ENCODE data around the gene NUDT21.
"Not testable (repeated sequence)": the region's sequence is repeated elsewhere in the genome, so short reads cannot be mapped to it uniquely, and the experiment has no call there.

Gene NUDT21

DNA sequence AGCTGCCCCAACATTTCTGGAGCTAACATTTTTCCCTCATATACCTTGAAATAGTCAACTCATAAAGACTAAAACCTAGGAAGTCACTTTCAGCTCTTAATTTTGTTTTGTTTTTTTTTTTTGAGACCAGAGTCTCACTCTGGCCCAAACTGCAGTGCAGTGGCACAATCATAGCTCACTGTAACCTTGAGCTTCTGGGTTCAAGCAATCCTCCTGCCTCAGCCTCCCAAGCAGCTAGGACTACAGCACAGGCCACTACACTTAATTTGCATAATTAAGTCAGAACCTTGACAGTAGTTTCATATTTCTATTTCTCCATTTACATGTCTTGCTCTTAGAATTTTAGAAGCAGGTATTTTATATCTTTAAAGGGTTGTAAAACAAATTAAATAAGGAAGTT, 30.5 kb downstream of the NUDT21 start:
- in situ Hi-C loops (cut with MboI; ENCODE audit: low sequenced_read_pairs), result no loop called here

DNA sequence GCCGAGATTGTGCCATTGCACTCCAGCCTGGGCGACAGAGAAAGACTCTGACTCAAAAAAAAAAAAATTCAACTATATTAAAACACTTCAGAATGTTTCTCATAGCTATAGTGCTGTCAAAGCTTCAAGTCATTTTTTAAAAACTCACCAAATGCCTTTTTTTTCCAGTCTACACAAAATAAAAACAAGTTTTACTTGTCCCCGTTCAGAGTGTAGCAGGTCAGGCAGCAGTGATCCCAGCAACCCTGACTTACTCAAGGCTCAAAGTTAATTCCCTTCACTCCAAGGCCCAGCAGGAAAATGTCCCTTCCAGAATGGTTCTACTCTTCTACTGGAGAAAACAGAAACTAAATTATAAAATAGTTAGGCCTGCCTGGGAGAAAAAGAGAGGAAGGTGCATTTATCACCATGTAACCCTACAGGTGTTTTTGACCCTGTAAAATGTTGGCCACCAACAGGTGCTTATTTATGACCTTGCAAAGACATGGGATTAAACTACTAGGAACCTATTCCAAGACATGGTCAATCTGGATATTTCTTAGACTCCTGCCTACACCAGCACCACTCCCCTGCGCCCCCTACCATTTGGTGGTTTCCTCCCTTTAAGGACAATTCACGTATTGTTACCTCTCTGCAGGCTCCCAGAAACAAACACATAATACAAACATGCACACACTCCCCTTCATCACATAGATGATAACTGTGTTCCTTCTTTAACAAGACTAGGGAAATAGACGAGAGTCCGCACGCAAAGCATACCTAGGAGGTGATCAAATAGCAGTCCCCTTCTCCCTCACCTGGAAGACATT, 31.2 kb downstream of the NUDT21 start:
- in situ Hi-C loops (cut with MboI; ENCODE audit: low sequenced_read_pairs), result no loop called here

DNA sequence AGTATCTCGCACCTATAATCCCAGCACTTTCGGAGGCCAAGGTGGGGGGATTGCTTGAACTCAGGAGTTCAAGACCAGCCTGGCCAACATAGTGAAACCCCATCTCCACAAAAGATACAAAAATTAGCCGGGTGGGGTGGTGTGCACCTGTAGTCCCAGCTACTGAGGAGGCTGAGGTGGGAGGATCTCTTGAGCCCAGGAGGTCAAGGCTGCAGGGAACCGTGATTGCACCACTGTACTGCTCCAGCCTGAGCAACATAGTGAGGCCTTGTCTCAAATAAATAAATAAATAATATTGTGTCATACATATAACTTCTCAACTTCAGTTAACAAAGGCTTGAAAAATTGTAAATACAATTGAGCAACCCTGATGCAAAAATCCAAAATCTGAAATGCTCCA, 34.0 kb downstream of the NUDT21 start:
- in situ Hi-C loops (cut with MboI; ENCODE audit: low sequenced_read_pairs), result no loop called here

DNA sequence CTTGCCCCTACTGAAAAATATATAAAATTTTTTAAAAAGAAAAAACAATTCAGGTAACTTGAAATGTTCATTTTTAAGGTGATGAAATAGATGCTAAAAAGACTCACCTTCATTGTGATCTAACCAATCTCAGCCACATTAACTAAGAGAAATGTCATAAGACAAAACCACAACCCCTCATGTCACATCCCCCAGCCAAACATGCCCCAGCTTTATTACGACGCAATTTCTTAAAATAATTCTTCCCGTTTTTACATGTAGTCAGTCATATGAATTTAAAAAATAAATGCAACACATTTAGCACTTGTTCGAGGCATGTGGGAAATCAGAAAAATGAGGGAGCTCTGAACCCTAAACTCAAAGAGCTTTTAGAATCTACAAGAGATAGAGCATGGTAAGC, 35.3 kb downstream of the NUDT21 start:
- in situ Hi-C loops (cut with MboI; ENCODE audit: low sequenced_read_pairs), result no loop called here

DNA sequence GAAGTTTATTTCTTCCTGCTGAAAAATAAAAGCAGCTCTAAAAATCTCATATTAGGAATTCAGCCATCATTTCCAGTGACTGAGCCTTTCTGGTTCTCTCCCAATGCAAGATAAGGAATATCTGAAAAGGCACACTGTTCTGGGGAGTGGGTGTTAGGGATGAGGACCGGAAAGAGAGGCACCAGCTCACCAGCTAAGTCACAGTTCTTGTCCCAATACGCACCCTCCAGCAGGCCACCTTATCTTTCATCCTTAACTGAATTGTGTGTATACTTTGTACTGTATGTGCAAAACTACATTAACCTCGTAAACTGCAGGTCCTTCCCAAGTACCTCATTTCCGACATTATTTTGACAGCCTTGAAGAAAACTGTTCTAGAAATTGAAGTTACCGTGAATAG, 36.8 kb downstream of the NUDT21 start:
- in situ Hi-C loops (cut with MboI; ENCODE audit: low sequenced_read_pairs), result no loop called here

DNA sequence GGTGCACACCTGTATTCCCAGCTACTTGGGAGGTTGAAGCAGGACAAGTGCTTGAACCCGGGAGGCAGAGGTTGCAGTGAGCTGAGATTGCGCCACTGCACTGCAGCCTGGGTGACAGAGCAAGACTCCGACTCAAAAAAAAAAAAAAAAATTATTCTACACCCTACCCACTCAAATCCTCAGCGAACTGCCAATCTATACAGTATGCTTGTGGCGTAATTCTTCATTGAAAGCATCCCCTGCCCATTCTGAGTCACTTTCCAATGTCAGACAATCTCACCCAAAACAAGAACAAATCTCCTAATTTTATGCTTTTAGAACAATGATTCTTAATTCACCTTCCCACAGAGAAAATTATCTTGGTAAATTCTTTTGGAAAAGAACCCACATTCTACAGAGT, 37.8 kb downstream of the NUDT21 start:
- in situ Hi-C loops (cut with MboI; ENCODE audit: low sequenced_read_pairs), result no loop called here

DNA sequence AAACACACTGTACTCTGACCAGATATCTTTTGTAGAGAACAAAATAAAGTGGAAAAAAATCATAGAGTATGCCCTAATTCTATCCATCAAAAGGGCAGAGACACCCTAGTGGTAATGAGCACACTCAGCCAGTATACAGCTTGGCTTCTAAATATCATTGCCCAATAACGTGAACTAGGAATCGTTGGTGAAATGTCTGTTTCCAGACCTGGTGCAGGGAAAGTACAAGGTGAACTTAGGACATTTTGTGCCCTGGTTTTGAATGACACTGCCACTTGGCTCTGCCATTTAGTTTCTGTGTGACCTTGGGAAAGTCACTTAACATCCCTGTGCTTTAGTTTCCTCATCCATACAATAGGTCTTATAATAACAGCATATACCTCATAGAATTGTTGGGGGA, 39.5 kb downstream of the NUDT21 start:
- in situ Hi-C loops (cut with MboI; ENCODE audit: low sequenced_read_pairs), result no loop called here

DNA sequence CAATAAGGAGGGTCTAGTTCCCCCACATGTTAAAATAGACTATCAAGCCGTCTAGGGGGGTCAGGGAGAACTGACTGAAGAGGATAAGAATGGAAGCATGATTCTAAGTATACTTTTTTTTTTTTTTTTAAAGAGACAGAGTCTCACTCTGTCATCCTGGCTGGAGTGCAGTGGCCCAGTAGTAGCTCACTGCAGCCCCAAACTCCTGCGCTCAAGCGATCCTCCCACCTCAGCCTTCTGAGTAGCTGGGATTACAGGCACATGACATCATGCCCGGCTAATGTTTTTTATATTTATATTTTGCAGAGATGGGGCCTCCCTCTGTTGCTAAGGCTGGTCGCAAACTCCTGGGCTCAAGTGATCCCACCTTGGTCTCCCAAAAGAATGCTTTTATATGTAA, 40.0 kb downstream of the NUDT21 start:
- in situ Hi-C loops (cut with MboI; ENCODE audit: low sequenced_read_pairs), result no loop called here

DNA sequence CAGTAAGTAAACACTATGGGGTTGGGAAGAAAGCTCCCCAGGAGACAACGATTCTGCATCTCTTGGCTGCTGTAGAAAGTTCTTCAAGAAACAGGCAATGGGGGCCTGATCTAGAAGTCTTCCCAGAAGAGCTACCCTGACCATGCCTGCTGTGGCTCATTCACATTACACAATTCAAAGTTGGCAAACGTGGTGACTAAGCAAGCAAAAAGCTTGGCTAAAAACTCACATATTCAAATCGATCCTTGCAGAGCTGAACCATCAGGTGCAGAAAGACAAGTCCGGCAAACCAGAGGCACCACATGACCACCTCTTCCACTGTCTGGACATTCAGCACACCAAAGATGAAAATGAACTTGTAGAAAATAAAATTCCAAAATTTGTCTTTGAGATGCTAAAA, 41.9 kb downstream of the NUDT21 start:
- in situ Hi-C loops (cut with MboI; ENCODE audit: low sequenced_read_pairs), result no loop called here

DNA sequence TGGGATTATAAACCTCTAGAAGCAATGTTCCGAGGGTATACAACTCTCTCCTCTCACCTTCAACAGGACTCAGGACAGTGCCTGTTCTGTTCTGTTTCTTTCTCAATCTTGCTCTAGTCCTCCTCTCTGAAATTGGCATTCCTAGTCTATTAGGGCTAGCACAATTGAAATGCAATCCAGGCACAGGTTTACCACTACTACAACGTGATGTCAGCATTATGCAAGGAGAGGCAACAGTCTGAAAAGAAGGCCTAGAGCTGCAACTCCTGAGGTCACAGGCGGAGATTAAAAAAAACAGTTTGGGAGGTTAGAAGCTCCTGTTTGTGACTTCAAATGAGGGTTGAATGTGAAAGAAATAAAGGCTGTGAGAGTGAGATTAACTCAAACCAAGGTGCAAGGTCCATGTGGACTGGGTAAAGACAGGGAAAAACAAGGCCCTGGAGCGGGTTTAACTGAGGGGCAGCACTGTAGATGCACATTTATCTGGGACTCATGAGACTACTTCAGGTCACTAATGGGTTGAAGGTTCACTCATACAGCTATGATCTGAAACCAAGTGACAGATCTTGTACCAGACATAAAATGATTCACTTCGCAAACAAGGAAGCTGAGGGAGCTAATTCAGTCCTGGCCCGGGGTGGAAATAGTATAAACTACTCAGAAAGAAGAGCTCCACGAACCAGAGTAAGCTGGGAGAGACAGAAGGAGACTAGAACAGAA, 42.6 kb downstream of the NUDT21 start:
- in situ Hi-C loops (cut with MboI; ENCODE audit: low sequenced_read_pairs), result no loop called here

DNA sequence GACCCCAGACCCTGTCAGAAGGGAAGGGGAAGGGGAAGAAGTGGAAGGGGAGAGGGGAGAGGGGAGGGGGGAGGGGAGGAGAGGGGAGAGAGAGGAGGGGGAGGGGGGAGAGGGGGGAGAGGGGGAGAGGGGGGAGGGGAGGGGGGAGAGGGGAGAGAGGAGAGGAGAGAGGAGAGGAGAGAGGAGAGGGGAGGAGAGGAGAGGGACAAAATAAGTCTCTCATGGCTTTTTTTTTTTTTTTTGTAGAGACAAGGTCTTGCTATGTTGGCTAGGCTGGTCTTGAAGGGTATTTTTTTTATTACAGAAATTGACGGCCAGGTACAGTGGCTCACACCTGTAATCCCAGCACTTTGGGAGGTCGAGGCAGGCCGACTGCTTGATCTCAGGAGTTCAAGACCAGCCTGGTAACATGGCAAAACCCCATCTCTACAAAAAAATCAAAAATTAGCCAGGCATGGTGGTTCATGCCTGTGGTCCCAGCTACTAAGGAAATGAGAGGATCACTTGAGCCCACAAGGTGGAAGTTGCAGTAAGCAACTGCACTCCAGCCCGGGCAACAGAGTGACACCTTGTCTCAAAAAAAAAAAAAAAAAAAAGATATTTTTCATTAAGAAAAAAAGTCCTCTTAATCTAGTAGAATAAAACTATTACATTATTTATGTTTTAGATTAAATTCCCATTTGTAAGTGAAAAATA, 45.0 kb downstream of the NUDT21 start:
- in situ Hi-C loops (cut with MboI; ENCODE audit: low sequenced_read_pairs), result no loop called here

DNA sequence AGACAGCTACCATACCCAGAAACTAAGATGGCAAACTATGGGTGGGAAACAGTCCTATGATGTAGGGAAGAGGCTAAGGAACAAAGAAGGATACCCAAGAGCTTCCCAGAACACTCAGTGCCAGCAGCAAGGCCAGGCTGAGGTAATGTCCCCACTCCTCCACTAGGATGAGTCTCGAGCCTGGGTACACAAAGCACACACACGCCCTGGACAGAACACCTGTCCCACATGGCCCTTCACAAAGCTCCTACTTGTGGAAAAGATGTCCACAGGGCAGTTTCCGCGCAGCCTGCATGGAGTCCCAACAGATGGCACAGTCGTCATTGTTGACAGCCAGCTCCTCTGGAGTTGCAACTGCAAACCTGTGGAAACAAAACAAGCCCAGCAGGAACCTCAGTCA, 49.6 kb downstream of the NUDT21 start:
- in situ Hi-C loops (cut with MboI; ENCODE audit: low sequenced_read_pairs), result no loop called here

DNA sequence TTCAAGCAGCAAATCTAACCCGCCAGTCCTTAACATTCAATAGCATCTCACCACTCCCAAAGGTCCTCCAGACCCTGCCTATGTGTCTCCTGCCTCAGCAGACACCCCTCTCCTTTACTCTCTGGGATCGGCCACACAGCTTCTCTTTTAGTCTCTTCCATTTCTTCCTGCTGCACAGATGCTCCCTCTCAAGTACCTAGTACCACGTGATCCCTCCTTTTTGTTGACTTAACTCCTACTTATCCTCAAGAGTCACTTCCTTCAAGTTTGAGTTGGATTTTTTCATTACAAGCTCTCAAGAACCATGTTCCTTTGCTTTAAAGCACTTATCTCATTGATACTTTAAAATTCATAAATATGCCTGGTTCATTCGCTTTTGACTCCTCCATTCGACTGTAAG, 50.7 kb downstream of the NUDT21 start:
- in situ Hi-C loops (cut with MboI; ENCODE audit: low sequenced_read_pairs), result no loop called here

DNA sequence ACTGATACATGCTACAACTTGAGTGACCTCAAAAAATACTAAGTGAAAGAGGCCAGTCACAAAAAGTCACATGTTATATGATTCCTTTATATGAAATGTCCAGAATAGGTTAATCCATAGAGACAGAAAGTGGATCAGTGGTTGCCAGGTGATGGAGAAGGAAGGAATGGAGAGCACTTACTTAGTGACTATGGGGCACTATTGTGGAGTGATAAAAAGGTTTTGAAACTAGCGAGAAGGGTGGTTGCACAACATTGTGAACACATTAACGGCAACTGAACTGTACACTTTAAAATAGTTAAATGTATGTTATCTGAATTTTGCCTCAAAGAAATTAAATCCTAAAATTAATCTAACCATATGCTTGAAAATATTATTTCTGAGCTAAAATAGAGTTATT, 51.6 kb downstream of the NUDT21 start:
- in situ Hi-C loops (cut with MboI; ENCODE audit: low sequenced_read_pairs), result no loop called here

DNA sequence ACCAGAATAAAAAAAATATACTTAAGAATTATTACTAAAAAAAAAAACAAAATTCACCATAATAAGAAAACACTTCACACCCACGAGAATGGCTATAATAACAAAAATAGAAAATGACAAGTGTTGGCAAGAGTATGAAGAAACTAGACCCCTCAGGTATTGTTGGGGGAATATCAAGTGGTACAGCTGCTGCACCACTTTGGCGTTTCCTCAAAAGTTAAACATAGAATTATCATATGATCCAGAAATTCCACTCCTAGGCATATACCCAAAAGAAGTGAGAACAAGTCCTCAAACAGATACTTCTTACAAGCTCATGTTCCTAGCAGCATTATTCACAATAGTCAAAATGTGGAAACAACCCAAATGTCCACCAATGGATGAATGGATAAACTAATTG, 52.1 kb downstream of the NUDT21 start:
- in situ Hi-C loops (cut with MboI; ENCODE audit: low sequenced_read_pairs), result no loop called here

DNA sequence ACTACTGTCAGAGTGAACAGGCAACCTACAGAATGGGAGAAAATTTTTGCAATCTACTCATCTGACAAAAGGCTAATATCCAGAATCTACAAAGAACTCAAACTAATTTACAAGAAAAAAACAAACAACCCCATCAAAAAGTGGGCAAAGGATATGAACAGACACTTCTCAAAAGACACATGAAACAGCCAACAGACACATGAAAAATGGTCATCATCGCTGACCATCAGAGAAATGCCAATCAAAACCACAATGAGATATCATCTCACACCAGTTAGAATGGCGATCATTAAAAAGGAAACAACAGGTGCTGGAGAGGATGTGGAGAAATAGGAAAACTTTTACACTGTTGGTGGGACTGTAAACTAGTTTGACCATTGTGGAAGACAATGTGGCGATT, 54.4 kb downstream of the NUDT21 start:
- in situ Hi-C loops (cut with MboI; ENCODE audit: low sequenced_read_pairs), result not testable (repeated sequence)

DNA sequence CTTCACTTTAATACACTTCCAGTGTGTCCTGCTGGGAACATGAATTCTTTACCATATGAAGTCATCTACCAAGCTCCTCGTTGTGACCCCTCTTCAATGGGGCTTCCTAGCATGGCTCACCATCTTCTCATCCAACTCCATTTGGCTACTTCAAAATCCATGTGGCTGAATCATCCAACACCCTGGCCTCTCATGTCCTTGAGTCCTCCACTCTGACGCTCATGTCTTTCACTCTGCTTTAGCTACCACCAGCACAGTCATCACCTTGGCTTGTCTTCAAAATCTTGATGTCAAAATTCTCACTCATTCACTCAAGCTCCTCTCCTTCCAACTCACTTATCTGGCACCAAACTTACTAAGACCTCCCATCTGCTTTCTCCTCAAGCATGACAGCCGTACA, 61.6 kb downstream of the NUDT21 start:
- in situ Hi-C loops (cut with MboI; ENCODE audit: low sequenced_read_pairs), result no loop called here

DNA sequence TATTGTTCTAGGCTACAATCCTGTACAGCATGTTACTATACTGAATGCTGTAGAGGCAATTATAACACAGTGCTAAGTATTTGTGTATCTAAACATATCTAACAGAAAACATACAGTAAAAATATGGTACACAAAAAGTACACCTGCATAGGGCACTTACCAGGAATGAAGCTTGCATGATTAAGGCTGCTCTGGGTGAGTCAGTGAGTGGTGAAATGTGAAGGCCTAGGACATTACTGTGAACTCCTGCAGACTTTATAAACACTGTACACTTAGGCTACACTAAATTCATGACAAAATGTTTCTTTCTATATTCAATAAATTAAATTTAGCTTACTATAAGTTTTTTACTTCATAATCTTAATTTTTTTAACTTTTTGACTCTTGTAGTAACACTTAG, 62.9 kb downstream of the NUDT21 start:
- in situ Hi-C loops (cut with MboI; ENCODE audit: low sequenced_read_pairs), result no loop called here

DNA sequence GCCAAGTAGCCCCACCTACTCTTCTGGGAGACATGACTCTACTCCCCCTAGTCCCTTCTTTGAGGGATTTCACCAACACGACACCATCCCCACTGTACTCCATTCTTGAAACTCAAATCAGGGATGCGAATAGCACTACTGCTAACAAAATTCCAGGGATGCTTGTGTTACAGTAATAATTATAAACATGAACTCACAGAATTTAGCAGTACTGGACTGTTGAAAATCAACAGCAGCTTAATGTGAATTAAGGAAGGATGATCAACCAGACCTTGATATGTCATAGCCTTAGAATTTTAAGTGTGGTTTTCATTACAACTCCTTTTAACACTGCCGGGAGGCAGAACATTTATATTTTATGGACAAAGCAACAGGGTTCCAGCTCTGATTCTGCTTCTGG, 63.7 kb downstream of the NUDT21 start:
- in situ Hi-C loops (cut with MboI; ENCODE audit: low sequenced_read_pairs), result no loop called here

DNA sequence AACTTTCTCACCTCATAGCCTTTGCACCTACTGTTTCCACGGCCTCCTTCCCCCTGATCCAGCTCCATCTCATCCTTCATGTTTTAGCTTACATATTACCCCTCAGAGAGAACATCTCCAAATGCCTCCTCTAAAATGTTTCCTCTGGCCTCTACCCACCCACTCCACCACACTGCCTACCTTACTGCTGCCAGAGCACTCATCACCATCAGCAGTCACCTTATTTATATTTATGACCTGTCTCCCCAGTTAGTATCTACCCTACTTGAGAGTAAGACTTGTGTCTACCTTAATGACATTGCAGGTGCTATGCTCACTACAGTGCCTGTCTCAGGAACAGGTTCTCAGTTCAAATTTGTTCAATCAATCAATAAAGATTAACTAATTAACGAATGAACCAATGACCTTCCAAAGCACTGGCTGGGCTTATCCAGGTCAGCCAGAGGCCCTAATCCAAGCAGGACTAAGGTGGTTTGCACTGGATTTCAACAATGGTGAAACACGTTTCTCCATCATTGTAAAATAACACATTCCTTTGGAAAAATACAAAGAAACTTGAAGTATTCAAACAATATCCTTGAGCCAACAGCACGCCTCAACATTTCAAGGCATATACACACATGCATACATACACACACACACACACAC, 66.9 kb downstream of the NUDT21 start:
- in situ Hi-C loops (cut with MboI; ENCODE audit: low sequenced_read_pairs), result no loop called here

DNA sequence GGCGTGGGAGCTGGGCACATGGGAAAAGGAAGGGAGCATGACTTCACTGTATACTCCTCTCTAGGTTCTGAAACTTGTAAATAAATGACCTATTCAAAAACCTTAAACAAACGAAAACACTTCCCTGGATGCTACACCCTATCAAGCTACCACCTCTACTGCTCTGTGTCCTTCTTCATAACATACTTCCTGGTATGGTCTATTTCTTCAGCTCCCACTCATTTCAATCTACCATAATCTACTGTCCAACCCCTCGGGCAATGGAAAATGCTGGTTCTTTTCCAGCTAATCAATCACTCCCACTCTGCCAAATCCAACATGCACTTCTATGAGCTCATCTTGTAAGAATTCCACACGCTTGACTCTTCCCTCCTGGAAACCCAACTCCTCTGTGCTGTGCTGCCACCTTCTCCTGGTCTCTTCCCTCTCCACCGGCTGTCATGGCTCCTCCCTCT, 68.2 kb downstream of the NUDT21 start:
- in situ Hi-C loops (cut with MboI; ENCODE audit: low sequenced_read_pairs), result no loop called here
